M059J (cell line): ENCODE results near the gene ENTPD2. TPM values are rescaled to one million over a fixed set of nuclear protein-coding genes. Genes with fewer than 3 reads are reported as not detected.
"Not testable (repeated sequence)": the region's sequence is repeated elsewhere in the genome, so short reads cannot be mapped to it uniquely, and the experiment has no call there.

ENCODE experiments used
- DNase-seq: peaks from one replicate; pipeline ENCODE4 v3.0.0-alpha.2; 2012; ENCODE audit warnings: low read depth
- total RNA-seq: library from RNA; depleted of rRNA; stranded (reverse); fragments of >200 nt; shearing (Covaris generic); gene quantifications from 2 replicates; pipeline ENCODE4 v1.2.3, GENCODE V29; 2014

Gene ENTPD2
- total RNA-seq, 1 experiment from 2014 or later = not detected

DNA sequence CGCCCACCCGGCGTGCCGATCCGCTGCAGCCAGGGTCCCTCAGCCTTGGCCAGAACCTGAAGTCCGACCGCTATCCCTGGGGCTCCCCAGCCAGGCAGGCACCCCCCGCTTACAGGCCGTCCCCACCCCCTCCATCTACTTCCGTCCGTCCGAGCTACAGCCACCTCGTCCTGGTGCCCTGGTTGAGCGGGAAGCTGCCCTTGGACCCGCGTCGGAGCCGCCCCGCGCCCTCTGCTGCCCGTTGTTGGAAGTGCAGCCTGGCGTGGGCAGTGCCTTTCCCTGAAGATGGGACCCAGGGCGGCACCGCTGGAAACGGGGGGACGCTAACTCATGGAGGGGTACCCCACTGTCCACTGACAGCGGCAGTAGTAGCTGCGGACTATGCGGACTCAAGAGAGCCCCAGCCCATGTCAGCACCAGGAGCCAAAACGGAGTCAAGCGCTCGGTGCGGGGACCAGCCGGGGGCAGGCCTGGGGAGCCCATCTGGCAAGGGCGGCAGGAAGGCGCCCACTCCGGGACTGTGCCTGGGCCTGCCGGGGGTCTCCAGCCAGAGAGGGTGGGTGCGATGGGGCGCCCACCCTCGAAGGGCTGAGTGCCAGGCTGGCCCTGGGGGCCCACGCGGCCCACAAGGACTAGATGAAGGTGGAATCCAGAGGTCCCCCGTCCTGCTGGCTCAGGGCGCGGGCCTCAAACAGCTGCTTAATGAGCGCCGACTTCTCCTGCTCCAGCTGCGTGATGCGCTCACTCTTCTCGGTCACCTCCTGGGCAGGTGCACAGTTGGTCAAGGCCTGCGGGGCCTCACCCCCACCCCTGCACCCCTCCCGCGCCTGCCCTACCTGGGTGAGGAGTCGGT is 10.4 kb upstream of the ENTPD2 start:
- peak; percentile 55 for DNase-seq

DNA sequence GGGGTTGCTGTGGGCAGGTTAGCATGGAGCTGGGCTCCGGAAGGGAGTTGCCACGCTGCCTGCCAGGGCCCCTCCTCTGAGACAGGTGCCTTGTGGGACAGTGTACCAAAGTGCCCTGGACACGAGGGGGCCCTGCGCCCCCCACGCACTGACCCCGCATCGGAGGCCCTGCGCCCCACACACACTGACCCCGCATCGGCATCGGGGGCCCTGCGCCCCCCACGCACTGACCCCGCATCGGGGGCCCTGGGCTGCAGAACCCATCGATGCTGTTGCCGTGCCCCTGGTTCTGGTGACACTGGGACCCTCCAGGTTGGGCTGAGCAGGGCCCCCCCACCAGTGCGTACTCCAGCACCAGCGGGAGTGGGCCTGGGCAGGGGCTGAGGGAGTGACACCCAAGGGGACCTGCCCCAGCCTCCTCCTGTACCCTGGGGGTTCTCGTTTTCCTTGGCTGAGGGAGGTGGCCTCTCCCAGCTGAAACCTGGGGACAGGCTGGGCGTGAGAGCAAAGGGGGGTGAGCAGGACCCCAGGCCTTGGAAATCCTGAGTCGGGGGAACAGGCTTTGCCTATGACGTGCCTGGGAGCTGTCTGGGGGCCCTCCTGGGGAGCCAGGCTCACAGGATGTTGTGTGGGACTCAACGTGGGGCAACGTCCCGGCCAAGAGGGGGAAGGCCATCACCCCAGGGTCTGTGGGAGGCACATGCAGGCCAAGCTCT is 9.6 kb upstream of the ENTPD2 start:
- DNase-seq = no peak

DNA sequence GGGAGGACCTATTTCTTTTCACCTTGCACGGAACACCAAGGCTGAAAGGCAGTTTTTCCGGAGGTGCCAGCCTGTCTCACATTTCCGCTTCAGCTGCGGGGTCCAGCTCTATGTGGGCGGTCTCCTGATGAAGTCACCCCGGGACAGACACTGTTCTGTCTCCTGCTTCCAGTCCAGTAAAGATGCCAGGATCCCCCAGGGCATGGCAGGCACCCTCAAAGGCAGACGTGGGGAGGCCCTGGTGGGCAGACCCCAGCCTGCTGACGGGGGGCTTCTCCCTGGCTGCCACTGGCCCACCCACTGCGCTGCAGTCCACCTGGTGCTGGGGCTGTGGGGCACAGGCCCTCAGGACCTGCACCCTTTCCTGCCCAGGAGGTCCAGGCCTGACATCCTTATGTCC is 8.9 kb upstream of the ENTPD2 start:
- DNase-seq = not testable (repeated sequence)

DNA sequence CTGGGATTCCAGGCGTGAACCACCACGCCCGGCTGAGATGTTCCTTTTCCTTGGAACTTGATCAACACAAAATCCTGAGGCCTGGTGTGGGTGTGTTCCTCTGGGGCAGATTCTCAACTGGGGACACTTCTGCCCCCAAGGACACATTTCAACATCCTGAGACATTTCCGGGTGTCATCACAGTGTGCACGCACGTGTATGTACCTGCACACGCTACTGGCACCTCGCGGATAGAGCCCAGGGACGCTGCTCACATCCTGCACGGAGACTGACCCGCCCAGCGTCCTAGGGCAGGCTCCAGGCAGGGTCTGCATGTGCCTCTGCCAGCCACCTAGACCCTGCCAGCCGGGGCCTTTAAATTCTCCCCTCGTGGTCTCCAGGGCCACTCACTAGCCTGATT is 8.5 kb upstream of the ENTPD2 start:
- no peak for DNase-seq

GRCh38 chr9:137058521-137059234 is 4.8 kb upstream of the ENTPD2 start:
- DNase-seq = no peak

GRCh38 chr9:137057545-137057944 is 3.7 kb upstream of the ENTPD2 start:
- no peak for DNase-seq

DNA sequence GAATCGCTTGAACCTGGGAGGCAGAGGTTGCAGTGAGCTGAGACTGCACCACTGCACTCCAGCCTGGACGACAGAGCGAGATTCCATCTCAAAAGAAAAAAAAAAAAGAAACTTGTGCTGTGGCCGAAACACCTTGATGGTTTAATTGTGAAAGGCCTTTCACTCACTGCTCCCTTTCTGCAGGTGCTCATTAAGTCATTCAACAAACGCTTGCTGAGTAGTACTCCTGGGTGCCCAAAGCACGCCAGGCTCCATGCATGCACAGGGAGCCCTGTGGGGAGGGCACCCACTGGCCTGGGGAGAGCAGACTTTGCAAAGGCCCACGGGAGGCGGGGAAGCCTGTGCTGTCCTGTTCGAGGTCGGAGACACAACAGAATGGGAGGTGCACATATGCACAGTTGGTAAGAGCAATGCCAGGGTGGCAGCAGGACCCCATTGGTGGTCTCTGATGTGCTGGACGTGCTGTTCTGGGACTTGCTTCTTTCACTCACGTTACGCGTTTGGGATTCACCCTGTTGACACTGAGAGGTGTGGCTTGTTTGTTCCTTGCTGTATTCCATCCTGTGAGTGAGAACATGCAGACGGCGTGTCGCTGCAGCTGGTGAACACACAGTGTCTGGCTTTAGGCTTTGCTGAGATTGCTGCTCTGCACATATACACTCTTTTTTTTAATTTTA is 3.0 kb upstream of the ENTPD2 start:
- DNase-seq = no peak

- peak; percentile 85 for DNase-seq
Measured at GRCh38 chr9:137055385-137056364, 1.8 kb upstream of the ENTPD2 start.

- DNase-seq = no peak
Measured at GRCh38 chr9:137054932-137055384, 1.1 kb upstream of the ENTPD2 start.

DNA sequence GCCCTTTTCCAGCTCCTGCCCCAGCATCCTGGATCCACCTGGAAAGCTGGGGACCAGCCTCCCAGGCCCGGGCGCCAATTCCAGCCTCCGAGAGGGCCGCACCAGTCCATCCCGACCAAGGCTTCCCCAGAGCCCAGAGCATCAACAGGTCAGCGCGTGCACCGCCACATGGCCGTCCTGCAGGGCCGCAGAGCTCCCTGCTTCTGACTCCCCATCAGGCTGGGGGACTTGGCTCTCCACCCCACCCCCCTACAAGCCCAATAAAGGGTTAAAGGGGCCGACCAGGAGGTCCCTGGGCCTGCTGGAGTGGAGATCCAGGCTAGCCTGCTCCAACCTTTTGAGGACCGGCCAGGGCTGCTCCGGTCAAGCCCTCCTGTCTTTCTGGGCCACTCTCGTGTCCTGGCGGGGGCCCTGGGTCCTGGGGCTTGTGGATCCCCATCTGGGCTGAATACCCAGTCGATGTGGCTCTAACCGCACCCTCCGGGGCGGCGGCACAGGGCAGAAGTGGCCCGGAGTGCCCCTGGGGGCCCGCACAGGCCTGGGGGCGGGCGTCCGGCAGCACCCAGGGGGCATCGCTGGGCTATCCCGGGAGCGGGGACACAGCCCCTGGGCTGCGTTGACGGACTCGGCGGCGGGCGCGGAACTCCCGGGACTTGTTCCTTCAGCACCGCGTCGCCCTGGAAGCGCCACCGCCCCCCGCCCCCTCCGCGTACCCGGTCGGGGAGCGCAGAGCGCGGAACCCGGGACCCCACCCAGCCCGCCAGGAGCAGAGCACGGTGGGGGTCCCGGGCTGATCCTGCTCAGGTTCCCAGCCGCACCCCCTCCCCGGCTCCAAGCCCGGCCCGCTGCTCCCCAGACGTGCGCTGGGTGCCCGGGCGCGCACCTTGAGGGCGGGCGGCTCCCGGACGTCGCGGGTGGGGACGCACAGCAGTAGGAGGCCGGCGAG is 590 bp downstream of the ENTPD2 start:
- DNase-seq = no peak

DNA sequence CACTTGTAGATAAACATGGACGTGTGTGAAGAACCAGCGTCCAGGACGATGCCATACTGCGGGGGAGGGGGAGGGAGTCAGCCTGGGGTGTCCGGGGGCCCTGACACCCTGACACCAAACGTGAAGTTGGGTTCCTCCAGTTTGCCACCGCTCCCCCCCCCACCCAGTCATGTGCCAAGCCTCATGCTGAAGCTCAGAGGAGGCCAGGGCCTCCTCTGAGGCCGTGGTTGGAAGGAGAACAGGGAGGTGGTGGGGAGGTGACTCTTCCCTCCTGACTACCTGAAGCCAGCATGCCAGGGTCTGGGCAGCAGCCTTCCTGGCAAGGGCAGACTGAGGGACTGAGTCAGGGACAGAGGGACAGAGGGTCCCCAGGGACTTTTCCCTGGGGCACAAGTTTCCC is 1.6 kb downstream of the ENTPD2 start:
- DNase-seq = no peak

DNA sequence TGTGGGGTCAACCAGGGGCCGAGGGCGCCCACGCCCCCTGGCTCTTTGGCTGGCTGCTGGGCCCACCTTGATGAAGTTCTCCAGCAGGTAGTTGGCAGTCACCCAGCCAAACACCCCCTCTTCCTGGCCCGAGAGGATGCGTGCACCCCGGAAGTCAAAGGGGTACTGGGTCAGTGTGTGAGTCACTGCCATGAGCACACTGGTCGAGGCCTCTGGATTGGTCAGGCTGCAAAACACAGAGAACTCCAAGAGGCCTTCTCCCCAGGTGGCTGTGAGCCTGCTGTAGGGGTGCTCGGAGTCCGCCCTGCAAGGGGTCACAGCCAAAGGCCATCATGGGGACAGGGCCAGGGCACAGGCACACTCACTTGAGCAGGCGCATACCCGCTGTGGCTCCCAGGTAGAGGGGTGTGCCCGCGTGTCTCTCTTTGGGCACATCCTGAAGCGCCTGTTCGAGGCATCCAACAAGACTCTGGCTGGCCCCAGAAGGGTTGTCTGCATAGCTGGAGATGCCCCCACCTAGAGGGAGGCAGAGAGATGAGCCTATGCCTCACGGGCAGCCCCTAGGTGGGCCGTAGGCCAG is 2.6 kb downstream of the ENTPD2 start:
- DNase-seq = no peak

GRCh38 chr9:137050570-137050969 is 3.3 kb downstream of the ENTPD2 start:
- peak; percentile 28 for DNase-seq

DNA sequence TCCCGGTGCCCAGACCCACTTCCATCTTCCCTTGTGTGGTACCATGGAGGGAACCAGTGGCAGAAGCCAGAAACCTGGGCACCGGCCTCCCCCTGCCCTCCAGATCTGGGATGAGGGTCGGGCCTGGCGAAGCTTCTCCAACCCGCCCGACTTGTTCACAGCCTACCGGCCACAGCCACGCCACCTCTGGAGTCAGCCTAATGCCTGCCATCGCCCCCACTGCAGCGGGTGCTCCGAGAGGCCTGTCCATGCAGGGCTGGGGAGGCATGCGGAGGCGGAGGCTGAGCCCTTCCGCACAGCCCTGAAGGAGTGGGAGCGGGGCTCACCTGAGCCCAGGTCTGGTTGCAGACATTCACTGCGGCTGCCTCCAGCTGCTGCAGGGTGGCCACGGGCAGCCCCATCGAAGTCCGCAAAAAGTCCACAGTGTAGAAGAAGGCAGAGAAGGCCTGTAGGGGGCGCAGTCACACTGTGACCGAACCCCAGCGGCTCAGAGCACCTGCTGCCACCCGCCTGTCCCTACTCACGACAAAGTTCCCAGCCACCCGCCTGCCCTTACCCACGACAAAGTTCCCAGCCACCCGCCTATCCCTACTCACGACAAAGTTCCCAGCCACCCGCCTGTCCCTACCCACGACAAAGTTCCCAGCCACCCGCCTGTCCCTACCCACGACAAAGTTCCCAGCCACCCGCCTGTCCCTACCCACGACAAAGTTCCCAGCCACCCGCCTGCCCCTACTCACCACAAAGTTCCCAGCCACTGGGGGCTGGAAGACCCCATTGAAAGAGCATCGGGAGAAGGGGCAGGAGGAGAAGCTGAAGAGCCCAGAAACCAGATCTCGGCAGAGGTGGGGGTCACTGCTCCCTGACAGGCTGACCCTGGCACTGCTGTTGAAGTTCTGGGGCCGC is 4.1 kb downstream of the ENTPD2 start:
- peak; percentile 44 for DNase-seq

DNA sequence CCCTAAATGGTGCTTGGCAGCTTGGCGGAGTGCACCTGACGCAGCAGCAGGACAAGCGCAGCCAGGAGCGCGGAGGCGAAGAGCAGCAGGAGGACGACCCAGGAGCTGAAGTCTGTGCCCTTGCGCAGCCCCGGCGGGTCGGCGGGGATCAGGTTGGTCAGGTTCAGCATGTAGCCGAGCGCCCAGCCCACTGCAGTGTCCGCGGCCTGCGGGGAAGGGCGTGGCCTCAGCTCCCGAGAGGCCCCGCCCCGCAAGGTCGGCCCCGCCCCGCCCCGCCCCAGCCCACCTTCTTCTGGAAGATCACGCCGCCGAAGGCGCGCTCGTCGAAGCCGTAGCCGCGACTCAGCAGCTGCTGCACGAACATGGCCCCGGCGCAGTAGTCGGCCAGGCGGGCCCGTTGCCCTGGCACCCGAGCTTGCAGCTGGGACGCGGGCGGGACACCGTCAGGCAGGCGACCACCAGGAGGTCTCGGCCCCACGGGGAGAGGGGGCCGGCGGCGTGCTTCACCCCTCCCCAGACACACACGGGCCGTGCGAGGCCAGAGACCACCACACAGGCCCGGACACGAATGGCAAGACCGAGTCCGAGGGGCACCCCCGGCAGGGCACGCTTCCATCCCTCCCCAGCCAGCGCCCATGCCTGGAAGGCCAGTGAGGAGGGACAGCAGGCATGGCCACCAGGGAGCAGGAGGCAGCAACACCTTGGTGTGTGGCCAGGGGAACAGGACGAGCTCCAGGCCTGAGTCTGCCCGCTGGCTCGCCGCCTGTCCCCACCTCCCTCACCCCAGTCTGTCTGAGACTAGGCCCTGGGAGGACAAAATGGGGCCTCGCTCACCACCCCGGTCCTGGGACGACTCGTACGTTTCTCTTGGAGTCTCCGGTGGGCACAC is 5.0 kb downstream of the ENTPD2 start:
- peak; percentile 35 for DNase-seq

- peak; percentile 72 for DNase-seq
Measured at GRCh38 chr9:137046088-137046787, 7.6 kb downstream of the ENTPD2 start, which contains the start of gene NPDC1. Gene NPDC1, minus strand, starts transcription at chr9:137046177. Its CDS starts 188 bp downstream, at chr9:137045989.
